ENCODE measurements around the gene PHTF1.

The PHTF1 gene

DNA sequence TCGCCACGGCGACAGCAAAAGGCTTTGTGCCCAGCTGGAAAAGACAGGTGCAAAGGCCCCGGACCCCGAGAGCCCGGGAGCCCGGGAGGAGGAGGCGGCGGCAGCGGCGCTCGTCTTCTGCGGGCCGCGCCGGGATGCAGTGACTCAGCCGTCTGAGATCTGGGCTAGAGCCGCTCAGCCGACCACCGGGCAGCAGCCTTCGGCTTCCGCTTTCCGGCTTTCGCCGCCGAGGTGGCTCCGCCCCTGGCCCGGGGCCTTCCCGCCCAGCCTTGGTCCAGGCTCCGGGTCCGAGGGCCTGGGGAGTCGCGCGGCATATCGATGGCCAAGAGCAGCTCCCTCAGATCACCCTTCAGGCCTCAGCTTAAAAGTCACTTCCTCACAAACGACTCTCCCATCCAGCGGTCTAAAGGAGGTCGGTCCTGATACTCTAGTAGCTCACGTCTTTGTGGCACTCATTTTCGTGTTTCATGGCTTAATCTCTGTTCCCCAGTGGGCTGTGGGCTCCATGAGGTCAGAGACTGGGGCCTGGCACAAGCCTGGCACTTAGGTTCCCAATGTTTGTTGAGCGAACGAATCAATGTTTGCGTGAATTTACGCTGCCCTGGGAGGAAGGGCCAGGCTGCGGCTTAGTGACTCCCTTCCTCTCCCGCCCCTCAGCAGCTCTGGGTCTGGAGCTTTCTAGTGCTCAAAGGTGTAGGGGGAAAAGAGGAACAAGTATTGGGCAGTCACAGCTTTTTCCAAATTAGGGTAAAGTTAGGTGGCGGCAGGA, at the start of gene PHTF1:
TSS of gene PHTF1 (minus strand) at position 154 of the 769 bp plus-strand sequence. CDS start 783 bp downstream, outside the sequence.
- peak; percentile 62 to 70 for DNase-seq

DNA sequence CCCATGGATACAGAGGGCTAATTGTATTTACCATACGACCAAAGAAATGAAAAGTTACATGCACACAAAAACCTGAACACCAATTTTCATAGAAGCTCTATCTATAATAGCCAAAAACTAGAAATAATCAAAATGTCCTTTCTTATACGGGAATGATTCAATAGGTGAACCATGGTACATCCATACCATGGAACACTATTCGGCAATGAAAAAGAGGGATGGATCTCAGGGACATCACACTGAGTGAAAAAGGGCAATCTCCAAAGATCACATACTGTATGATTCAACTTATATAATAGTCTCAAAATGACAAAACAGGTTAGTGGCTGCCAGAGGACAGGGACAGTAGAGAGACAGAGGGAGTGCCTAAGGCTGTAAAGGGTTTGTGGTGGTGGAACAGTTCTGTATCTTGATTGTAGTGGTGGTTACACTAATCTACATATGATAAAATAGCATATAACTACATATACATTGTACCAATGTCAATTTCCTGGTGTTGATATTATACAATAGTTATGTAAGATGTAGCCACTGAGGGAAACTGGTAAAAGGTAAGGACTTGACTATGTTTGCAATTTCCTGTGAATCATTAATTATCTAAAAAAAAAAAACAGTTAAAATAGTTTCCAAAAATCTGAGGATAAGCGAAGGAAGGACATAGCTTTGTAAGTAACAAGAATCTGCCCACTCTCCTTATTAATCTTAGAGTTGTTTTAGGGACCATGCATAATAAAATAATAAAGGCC, 49.3 kb upstream of the PHTF1 start:
- no peak for DNase-seq

DNA sequence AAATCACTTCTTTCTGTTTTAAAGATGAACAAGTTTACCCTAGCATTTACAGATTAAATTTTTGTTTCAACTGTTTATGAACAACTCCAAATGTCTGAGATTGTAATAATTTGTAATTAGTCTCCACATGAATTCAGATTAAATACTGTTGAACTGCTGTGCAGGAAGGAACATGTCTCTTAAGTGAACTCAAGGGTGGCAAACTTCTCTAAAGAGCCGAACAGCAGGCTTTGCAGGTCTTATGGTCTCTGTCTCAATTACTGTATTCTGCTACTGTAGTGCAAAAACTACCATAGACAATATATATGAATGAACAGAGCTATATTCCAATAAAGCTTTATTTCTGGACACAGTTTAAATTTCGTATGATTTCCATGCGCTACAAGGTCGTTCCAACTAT, 46.4 kb upstream of the PHTF1 start:
- no peak for DNase-seq

DNA sequence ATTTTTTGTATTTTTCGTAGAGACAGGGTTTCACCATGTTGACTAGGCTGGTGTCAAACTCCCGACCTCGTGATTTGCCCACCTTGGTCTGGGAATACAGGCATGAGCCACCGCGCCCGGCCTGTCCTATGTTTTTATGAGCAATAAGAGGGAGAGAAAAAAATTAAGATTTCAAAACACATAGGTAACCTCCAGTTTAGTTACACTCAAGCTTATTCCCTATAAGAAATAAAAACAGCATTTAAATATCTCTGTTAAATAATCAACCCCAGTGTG, 45.9 kb upstream of the PHTF1 start:
- no peak for DNase-seq

DNA sequence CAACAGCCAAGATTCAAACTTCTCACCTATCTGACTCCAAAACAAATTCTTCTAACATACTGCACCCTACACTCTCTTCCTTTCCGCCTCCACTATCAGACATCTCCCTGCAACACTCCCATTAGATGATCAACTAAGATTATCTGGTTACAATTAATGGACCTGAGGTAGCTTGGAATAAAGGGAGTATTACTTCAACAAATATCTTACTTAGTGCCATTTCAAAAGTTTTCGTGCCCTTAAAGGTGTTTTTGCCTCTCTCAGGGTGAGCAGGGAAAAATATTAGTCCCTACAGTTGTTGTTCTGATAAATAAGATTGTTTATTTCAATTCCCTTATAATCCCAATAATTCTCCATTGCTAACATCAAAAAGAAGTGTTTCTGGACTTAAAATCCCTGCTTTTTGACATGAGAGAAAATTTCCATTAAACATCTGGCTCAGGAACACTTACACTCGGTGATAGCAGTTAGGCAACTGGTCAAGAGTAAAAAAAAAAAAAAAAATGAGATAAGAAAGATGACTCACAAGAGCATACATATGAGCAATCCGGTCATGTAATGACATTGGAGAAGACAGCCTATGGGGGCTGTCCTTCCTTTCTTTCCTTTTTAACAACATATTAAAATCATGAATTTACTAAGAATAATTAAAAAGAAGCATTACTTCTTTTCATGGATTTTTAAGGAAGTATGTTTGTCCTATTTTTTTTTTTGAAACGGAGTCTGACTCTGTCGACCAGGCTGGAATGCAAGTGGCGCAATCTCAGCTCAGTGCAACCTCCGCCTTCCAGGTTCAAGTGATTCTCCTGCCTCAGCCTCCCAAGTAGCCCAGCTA, 45.4 kb upstream of the PHTF1 start:
- no peak for DNase-seq

DNA sequence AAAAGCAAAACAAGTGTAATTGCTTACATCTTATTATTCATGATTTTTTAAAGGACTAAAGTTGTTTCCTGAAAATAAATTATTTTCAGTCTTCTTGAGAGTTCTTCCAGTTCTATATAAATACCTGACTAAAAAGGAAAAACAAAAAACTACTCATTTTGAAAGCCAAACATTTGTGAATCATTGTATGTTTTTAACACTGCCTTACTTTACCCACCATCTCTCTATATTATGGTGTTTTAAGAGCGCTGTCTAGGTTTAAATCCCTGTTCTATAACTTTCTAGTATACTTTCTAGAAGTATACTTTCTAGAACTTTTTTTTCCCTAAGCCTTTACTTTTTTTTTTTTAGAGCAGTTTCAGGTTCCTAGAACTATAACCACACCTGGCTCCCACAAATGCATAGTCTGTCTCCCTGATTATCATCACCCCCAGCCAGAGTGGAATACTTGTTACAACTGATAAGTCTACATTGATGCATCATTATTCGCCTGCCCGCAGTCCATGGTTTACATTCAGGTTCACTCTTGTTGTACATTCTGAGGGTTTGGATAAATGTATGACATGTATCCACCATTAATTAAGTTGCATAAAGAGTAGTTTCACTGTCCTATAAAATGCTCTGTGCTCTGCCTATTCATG, 43.2 kb upstream of the PHTF1 start:
- no peak for DNase-seq

DNA sequence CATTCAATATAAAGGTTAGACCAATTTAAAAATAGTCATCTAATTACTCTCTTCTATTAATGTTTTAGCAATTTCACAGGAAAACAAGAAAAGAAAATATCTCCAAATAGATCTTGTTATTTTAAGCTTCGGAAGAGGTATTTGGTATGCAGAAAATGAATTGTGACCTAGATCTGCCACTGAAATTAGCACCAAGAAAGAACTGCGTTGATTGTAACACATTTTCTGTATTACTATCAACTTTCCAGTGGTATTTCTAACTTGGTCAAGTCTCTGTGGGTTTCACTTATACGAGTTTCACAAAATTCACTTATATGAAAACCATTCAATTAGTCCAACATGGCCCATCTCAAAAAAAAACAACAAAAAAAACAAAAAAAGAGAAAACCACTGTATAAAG, 41.2 kb upstream of the PHTF1 start:
- DNase-seq: no peak

DNA sequence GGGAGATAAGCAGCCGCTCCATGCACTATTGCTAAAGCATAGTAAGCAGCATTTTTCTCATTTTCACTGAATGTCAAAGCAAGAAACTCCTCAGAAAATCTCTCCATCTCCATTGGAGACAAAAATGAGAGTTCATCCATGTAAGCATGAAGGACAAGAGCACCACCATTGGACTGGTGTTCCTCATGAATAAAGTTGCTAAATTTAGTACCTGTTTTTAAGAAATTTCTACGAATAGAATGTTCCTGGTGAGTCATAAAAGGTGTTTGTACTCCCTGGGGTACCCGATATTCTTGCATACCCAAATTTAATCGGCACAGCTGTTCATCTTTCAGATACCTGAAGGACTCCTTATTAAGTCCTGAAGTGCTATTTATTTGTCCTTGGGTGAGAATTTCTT, 38.2 kb upstream of the PHTF1 start:
- no peak for DNase-seq

DNA sequence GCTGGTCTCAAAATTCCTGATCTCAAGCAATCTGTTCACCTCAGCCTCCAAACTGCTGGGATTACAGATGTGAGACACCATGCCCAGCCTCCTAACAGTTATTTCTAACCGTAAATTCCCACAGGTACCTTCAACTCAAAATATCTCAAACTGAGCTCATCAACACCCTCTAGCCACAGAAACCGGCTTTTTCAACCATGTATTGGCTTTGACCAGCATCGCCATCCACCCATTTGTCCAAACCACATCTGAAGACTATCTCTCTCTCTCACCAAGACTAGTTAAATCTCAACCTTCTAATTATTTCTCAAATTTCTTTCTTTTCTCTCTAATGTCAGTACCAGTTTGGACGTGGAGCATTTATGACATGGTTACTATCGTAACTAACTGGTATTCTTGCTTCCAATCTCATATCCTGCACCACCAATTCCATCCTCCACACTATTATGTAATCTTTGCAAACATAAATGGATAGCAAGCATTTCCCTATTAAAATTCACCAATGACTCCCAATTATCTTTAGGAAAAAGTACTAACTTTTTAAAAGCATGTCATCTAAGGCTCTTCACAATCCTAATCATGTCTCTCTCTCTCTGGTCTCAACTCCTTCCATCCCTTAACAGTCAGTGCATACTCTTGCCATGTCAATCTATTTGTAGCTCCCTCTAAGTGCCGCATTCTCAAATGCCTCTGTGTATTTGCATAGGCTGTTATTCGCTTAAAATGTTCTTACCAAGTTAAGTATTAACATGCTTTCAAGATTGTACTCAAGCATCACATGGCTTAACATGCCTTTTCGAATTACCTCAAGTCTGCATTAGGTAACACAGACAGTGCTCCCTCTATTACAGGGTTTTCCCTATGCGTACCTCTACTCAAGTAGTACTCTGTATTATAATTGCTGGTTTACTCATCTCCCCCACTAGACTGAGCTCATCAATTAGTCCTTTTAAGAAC, 34.9 kb upstream of the PHTF1 start:
- DNase-seq: no peak

DNA sequence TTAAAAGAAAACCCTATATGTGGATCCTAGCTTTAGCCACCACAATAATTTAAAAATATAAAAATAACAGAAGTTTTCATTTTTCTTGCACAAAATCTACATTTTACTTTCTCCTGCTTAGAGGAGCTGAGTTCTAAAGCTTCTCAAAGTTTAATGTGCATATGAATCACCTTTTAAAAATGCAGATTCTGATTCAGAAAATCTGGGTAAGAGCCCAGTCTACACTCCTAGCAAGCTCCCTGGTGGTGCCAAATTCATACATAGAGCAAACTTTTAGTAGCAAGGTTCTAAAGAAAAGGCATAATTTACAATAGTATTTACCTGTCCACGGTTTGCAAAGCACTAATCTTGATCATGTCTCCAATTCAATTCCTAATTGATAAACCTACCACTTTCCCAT, 33.7 kb upstream of the PHTF1 start:
- DNase-seq: no peak

DNA sequence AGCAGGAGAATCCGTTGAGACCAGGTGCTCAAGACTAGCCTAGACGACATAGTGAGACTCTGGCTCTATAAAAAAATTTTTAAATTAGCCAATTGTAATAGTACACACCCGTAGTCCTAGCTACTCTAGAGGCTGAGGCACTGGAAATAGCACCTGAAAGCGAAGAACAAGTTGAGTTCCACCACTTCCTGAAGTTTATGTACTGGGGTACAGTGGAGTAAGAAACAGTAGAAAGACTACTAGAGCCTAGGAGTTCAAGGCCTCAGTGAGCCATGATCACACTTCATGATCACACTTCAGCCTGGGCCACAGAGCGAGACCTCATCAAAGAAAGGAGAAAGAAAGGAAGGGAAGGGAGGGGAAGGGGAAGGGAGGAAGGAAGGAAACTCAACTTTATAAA, 33.2 kb upstream of the PHTF1 start:
- no peak for DNase-seq

DNA sequence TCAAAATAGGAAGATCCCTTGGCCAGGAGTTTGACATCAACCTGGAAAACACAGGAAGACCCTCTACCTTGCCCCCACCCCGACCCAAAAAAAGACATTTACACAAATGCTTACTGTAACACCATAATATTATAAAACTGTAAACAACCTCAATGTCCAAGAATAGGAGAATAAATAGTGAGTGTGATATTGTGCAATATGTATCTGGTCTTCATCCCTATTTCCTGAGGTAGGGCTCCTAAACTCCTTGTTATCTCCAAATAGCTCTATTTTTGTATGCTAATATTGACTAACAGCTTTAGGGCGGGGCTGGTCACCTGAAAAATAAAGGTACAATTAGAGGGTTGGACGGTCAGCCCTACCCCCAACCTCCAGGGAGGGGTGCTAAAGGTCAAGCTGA, 29.5 kb upstream of the PHTF1 start:
- no peak for DNase-seq

DNA sequence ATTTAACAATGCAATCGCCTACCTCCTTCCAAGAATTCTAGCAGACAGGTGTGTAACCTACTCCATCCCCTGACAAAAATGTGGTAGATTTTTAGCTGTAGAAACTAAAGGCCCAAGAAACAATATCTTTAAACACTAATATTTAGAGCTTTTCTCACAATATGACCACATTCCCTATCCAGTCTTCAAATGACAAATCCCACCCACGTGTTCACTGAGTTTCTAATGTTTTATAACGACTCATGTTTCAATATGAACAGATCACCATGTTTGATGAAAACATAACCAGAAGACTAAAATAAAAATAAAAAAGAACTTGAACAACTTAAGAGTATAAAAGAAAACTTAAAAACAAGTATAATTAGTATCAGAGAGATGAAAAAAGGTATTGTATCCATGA, 28.4 kb upstream of the PHTF1 start:
- DNase-seq: no peak

DNA sequence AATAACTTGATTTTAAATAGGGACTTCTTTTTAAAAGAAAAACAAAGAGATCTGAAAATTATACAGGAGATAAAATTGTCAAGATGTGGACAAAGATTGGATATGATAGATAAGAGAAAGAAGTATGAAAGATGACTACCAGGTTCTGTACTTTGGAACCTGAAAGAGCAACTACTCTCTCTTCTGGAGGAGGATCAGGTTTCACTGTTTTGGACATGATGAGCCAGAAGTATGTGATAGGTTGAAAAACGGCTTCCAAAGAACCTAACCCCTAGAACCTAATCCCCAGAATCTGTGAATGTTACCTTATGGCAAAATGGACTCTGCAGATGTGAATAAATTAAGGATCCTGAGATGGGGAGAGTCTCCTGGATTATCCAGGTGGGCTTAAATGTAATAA, 26.8 kb upstream of the PHTF1 start:
- peak; percentile 20 to 45 for DNase-seq

DNA sequence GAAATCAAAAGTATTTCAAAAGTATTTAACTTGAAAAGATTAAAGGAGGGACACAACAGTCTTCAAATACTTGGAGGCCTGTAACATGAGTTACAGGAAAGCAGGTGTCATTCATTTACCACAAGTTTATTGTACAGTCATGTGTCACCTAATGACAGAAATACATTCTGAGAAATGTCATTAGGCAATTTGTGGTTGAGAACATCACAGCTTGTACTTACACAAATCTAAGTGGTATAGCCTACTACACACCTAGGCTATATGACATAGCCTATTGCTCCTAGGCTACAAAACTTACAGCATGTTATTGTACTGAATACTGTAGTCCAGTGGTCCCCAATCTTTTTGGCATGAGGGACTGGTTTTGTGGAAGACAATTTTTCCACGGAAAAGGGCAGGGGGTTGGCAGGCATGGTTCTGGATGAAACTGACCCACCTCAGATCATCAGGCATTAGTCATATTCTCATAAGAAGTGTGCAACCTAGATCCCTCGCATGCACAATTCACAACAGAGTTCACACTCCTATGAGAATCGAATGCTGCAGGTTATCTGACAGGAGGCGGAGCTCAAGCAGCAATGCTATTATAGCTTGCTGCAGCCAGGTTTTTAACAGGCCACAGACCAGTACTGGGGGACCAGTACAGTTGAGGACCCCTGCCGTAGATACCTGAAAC, 25.0 kb upstream of the PHTF1 start:
- no peak for DNase-seq

DNA sequence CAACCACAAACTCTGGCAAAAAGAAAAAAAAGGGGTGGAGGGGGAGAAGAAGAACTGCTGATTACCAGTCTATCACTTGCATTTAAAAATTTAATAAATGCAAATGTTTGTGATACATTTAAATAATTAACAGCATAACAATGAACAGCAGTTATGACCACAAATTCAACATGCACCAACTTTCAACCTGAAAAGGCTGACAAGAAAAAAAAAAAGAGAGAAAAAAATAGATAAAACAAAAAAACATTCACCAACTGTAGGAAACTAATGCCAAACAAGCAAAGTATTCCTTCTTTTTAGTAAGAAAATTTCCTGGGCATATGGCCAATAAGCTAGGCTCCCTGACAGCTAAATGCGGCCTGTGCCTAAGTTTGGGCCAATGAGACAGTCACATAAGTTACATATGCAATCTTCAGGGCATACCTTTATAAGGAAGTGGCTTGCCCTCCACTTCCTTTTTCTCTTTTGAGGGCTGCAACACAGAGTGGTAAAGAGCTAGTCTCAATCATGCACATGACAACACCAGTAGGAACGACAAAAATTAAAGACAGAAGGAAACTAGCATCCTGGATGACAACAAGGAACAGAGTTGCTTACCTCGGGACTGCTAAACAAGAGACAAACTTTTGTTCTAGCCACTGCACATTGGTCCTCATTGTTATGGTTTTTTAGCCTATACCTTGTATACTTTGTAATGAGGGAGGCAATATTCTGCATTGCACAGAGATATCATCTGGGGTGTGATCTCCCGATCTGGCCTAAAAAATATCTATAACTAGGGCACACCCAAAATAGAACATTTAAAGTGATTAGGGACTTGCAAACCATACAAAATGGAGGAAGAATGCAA, 24.2 kb upstream of the PHTF1 start:
- DNase-seq: no peak

DNA sequence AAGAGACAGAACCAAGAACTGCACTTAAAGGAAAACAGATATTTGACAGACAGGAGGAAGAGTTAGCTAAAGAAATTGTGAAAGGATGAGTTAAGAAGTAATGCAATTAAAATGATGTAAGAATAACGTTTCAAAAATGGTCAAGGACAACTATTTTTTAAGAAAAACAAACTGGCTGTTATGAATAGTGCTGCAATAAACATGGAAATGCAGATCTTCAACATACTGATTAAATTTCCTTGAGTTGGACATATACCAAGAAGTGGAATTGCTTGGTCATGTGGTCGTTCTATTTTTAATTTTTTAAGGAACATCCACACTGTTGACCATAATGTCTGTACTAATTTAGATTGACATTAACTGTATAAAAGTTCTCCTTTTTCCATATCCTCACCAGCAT, 23.1 kb upstream of the PHTF1 start:
- DNase-seq: no peak

DNA sequence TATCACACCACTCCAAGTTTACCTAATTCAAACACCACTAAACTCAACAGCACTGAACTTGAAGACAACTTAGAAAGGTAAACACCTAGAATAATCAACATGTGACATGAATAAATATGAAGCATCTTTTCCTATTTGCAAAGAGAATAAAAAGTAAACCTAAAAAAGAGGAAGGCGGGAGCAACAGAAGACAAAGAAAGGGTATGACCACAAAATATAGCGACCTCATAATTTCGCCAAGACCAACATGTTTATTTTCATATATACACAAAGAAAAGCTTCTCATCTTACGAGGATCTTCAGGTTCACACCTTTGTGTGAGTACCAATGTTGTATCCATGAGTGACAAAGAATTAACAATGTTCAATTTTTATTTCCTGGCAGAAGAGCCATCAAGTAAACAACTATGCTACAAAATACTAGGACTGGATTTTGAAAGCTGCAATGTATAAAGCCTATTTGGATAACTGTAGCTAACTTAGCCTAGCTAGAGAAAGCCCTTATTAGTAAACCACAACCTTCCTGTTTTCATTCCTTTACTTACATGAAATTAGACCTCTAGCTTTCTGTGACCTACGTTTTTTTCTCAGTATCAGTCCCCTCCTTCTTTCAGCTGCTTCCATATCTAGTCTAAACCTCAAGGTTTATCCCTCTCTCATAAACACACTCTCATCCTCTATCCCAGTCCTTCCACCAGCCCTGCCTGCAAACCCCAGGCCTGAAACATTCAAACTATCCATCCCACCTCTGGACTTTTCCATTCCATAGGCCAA, 21.3 kb upstream of the PHTF1 start:
- DNase-seq: no peak

DNA sequence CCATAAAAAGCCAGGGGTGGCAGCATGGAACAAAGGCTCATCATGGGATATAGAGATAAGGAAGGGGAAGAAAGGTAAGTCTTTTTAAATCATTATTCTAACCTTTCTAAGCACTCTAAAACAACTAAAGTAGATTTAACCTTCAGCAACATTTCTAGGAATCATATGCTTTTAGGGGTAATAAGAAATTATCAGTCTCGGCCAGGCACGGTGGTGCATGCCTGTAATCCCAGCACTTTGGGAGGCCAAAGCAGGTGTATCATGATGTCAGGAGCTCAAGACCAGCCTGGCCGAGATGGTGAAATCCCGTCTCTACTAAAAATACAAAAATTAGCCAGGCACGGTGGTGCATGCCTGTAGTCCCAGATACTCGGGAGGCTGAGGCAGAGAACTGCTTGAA, 20.3 kb upstream of the PHTF1 start:
- no peak for DNase-seq

DNA sequence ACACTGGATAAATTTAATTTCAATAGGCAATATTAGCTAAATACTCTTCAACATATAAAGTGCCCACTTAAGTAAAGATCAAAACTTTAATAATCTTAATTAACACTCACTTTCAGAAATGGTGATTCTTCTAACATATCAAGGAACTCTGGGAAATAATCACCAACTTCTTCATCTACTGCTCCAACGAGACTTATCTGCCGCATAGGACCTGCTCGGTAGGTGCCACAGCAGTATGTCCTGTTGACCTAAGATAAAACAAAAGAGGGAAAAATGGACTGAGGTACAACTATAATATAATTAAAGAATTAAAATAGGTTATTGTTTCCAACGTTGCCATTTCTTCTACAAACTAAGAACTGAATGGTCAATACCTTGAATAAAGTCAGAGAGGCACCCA, 18.3 kb upstream of the PHTF1 start:
- no peak for DNase-seq
